IMR-90 (cell line): ENCODE measurements around the gene SUDS3. TPM values are rescaled to one million over a fixed set of nuclear protein-coding genes. Genes with fewer than 3 reads are reported as not detected.
A peak's percentile ranks its signal among the peaks of the same experiment; 100 is the strongest.

Experiments used
- ATAC-seq: fragments of 200-7000 bp; cut with Tn5 transposase; 2 replicates; pipeline ENCODE4 v1.9.1; 2020; ENCODE audit warnings: low read depth, mild to moderate bottlenecking, moderate library complexity
- BruUV-seq: library from RNA; stranded (reverse); fragments of 400-500 nt; replicated peaks from 2 replicates; lab custom pipeline; 2021; lab: Mats Ljungman, UMichigan
- CTCF ChIA-PET: fragments of 300-600 bp; formaldehyde crosslinking; extraction: SDS; loops from one replicate; lab custom pipeline; 2021; ENCODE audit warnings: antibody characterized with exemption; lab: Yijun Ruan, JAX
- POLR2A ChIA-PET: fragments of 300-600 bp; sonication (Branson Sonifier 250); formaldehyde crosslinking; loops from one replicate; lab custom pipeline; 2022; ENCODE audit warnings: antibody characterized with exemption; ENCODE audit not compliant: unreplicated experiment; lab: Charles Lee
- DNase-seq: peaks from one replicate; pipeline ENCODE4 v3.0.0; 2013
- H2AFZ ChIP-seq: replicated peaks from 2 replicates; pipeline ENCODE3; 2013; ENCODE audit warnings: low read length, mild to moderate bottlenecking; ENCODE audit not compliant: poor library complexity
- H2AK5ac ChIP-seq: 2 replicates; pipeline ENCODE4 v1.6.1; 2013; ENCODE audit warnings: low read depth, low read length, inconsistent platforms
- H2AK9ac ChIP-seq: replicated peaks from 2 replicates; pipeline ENCODE3; 2013; ENCODE audit warnings: mild to moderate bottlenecking, low read depth, low read length, moderate library complexity; ENCODE audit not compliant: poor library complexity
- H2BK120ac ChIP-seq: 2 replicates; pipeline ENCODE4 v1.6.1; 2013; ENCODE audit warnings: low read depth, low read length, inconsistent platforms
- H2BK15ac ChIP-seq: 3 replicates; pipeline ENCODE4 v1.6.1; 2013; ENCODE audit warnings: low read depth, low read length, inconsistent platforms
- H2BK20ac ChIP-seq: 2 replicates; pipeline ENCODE4 v1.6.1; 2013; ENCODE audit warnings: low read depth, mild to moderate bottlenecking, inconsistent platforms, low read length, moderate library complexity
- H2BK5ac ChIP-seq: 2 replicates; pipeline ENCODE4 v1.6.1; 2013; ENCODE audit warnings: mild to moderate bottlenecking, low read depth, low read length, inconsistent platforms; ENCODE audit not compliant: poor library complexity, severe bottlenecking
- H3K14ac ChIP-seq: replicated peaks from 2 replicates; pipeline ENCODE4 v1.6.1; 2013; ENCODE audit warnings: low read depth, low read length, inconsistent platforms
- H3K18ac ChIP-seq: 2 replicates; pipeline ENCODE4 v1.6.1; 2013; ENCODE audit warnings: low read depth, low read length, control low read depth
- H3K23ac ChIP-seq: 2 replicates; pipeline ENCODE4 v1.6.1; 2013; ENCODE audit warnings: low read depth, low read length, inconsistent platforms
- H3K27ac ChIP-seq: 2 replicates; pipeline ENCODE4 v1.5.1; 2013; ENCODE audit warnings: mild to moderate bottlenecking, control low read depth, low read length; ENCODE audit not compliant: insufficient read depth
- H3K27me3 ChIP-seq: 2 replicates; pipeline ENCODE4 v1.6.1; 2013; ENCODE audit warnings: low read length; ENCODE audit not compliant: control insufficient read depth, insufficient read depth
- H3K36me3 ChIP-seq: 2 replicates; pipeline ENCODE4 v1.6.1; 2013; ENCODE audit warnings: low read length, mixed read lengths; ENCODE audit not compliant: control insufficient read depth, insufficient read depth
- H3K4ac ChIP-seq: 2 replicates; pipeline ENCODE4 v1.6.1; 2013; ENCODE audit warnings: low read depth, low read length, inconsistent platforms
- H3K4me1 ChIP-seq: 2 replicates; pipeline ENCODE4 v1.6.1; 2013; ENCODE audit warnings: low read length, mixed read lengths; ENCODE audit not compliant: control insufficient read depth, insufficient read depth
- H3K4me2 ChIP-seq: 2 replicates; pipeline ENCODE4 v1.6.1; 2013; ENCODE audit warnings: low read depth, mild to moderate bottlenecking, control low read depth, low read length, moderate library complexity
- H3K4me3 ChIP-seq: 2 replicates; pipeline ENCODE4 v1.5.1; 2013; ENCODE audit warnings: low read depth, mild to moderate bottlenecking, control low read depth, low read length, moderate library complexity; ENCODE audit not compliant: insufficient read depth
- H3K56ac ChIP-seq: 2 replicates; pipeline ENCODE4 v1.6.1; 2013; ENCODE audit warnings: low read length, inconsistent platforms; ENCODE audit not compliant: insufficient read depth; ENCODE audit errors: extremely low read depth
- H3K79me1 ChIP-seq, 2 experiments: 2 replicates each; pipeline ENCODE4 v1.6.1; 2013; ENCODE audit warnings: low read length in 2 of 2, inconsistent platforms in 1 of 2, low read depth in 1 of 2
- H3K9ac ChIP-seq: 2 replicates; pipeline ENCODE4 v1.6.1; 2013; ENCODE audit warnings: low read depth, low read length, control low read depth
- H3K9me1 ChIP-seq: 2 replicates; pipeline ENCODE4 v1.6.1; 2013; ENCODE audit warnings: low read length, inconsistent platforms; ENCODE audit not compliant: insufficient read depth
- H3K9me3 ChIP-seq: 2 replicates; pipeline ENCODE4 v1.6.1; 2013; ENCODE audit warnings: low read length; ENCODE audit not compliant: control insufficient read depth, insufficient read depth
- H4K20me1 ChIP-seq: 2 replicates; pipeline ENCODE4 v1.6.1; 2013; ENCODE audit warnings: low read length, inconsistent platforms; ENCODE audit not compliant: insufficient read depth
- H4K5ac ChIP-seq: 2 replicates; pipeline ENCODE4 v1.6.1; 2013; ENCODE audit warnings: mild to moderate bottlenecking, low read depth, low read length, control low read depth
- H4K8ac ChIP-seq, 2 experiments: 2 replicates each; pipeline ENCODE4 v1.6.1; 2013; ENCODE audit warnings: low read depth in 2 of 2, low read length in 2 of 2, control low read depth in 1 of 2, inconsistent platforms in 1 of 2
- H4K91ac ChIP-seq: 2 replicates; pipeline ENCODE4 v1.6.1; 2013; ENCODE audit warnings: low read depth, low read length, inconsistent platforms; ENCODE audit not compliant: insufficient read depth
- CEBPB ChIP-seq: IDR thresholded peaks from 2 replicates; pipeline ENCODE4 v1.6.1; 2012; ENCODE audit warnings: low read depth, low read length, improper control_type of control experiment
- CHD1 ChIP-seq: IDR thresholded peaks from 2 replicates; pipeline ENCODE4 v1.6.1; 2012; ENCODE audit warnings: low read depth, low read length, improper control_type of control experiment
- FOS ChIP-seq: fragments of 150-350 bp; IDR thresholded peaks from 2 replicates; pipeline ENCODE4 v1.6.1; 2016; ENCODE audit warnings: low read depth, low read length
- MAZ ChIP-seq: IDR thresholded peaks from 2 replicates; pipeline ENCODE4 v1.6.1; 2012; ENCODE audit warnings: low read depth, mild to moderate bottlenecking, low read length, improper control_type of control experiment, moderate library complexity, borderline replicate concordance
- RFX5 ChIP-seq: IDR thresholded peaks from 2 replicates; pipeline ENCODE4 v1.8.0; 2012; ENCODE audit warnings: low read depth, mild to moderate bottlenecking, low read length, moderate library complexity
- SMC3 ChIP-seq: fragments of 150-350 bp; IDR thresholded peaks from 2 replicates; pipeline ENCODE4 v1.6.1; 2016; ENCODE audit warnings: low read depth, mild to moderate bottlenecking, antibody characterized with exemption, low read length, moderate library complexity
- WGBS, 2 experiments: methylation state at CpG; one replicate each; pipeline versions ENCODE4 v1.1.5 to v1.1.7; 2013; ENCODE audit warnings: missing lambda C conversion rate in 2 of 2; ENCODE audit not compliant: insufficient read length in 1 of 2; ENCODE audit errors: extremely low coverage in 2 of 2; 5-methylcytosine and 5-hydroxymethylcytosine counted together
- dilution Hi-C: fragments of 300-500 bp; cut with HindIII; formaldehyde crosslinking; loops from one replicate; pipeline ENCODE4 v1.14.3; 2018; ENCODE audit warnings: low sequenced_read_pairs; ENCODE audit not compliant: unreplicated experiment
- in situ Hi-C: fragments of 300-500 bp; cut with MboI; formaldehyde crosslinking; loops from 3 replicates; pipeline ENCODE4 v1.14.3; 2019; ENCODE audit warnings: low sequenced_read_pairs, inconsistent platforms, mixed read lengths
- intact Hi-C: fragments of 100-400 bp; cut with micrococcal nuclease; formaldehyde crosslinking; loops from 2 replicates; pipeline ENCODE4 v1.10.0; 2022
- polyA plus RNA-seq, 3 experiments: library from polyadenylated mRNA; depleted of rRNA; stranded (reverse); fragments of >200 nt; gene quantifications; 2 replicates each; pipeline ENCODE4 v1.2.3, GENCODE V29; 2012; ENCODE audit warnings: low replicate concordance in 1 of 3
- total RNA-seq: library from RNA; depleted of rRNA; stranded (reverse); fragments of >200 nt; gene quantifications from 2 replicates; pipeline ENCODE4 v1.2.3, GENCODE V29; 2012
- TF ChIP-seq, protein P1 (sequence below): fragments of 150-350 bp; IDR thresholded peaks from 2 replicates; pipeline ENCODE4 v1.6.1; 2017; ENCODE audit warnings: mild to moderate bottlenecking, antibody characterized with exemption, low read length, low read depth
- TF ChIP-seq, protein P2 (sequence below): conservative IDR thresholded peaks from 2 replicates; pipeline ENCODE4 v1.5.1; 2012; ENCODE audit warnings: mild to moderate bottlenecking, low read depth, low read length, improper control_type of control experiment

SUDS3 gene
- total and polyA plus RNA-seq, 2 of the 4 experiments (the other 2 are of a cell fraction): 13.4 to 13.8 TPM

DNA sequence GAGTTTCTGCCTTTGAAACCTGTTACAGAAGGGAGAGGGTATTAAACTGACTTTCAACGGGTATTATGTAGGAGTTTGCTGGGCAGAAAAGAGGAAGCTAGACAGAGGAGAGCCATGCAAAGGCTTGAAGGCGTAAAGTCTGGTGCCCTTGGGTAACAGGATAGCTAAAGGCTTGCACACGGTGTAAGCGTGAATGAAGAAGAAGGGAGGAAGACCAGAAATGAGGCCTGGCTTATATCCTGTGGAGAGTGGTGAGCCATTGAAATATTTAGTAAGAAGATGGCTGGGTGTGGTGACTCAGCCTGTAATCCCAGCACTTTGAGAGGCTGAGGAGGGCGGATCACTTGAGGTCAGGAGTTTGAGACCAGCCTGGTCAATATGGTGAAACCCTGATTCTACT lies 22.6 kb downstream of the SUDS3 start:
- WGBS, 2 experiments: 100% methylated on average over 3 of the region's 5 CpGs; no CpG with 5 or more reads in 1 of the 2 experiments
- no peaks in the 10 kb centered on the region for H3K27me3 ChIP-seq
- H3K14ac ChIP-seq: no peak overlapping the region
- POLR2A ChIA-PET: no interaction called here
- H3K18ac ChIP-seq: no peak overlapping the region
- intact Hi-C loops (no loop called here), dilution Hi-C loops (no loop called here), in situ Hi-C loops (loop anchor here (25.0 kb wide), 1 partner anchor 362 kb away; no protein-coding TSS in a partner anchor)
- CTCF ChIA-PET: no interaction called here
- H2BK15ac ChIP-seq: no peak overlapping the region
- no peak overlapping the region for H4K8ac ChIP-seq
- H3K9me3 ChIP-seq: no peaks in the 10 kb centered on the region
- no peak overlapping the region for H3K56ac ChIP-seq
- no peak overlapping the region for H2BK20ac ChIP-seq
- no peak overlapping the region for H4K91ac ChIP-seq
- H3K4me1 ChIP-seq: peaks cover 3% of the 10 kb centered on the region
- H3K27ac ChIP-seq: no peak overlapping the region
- H3K9me1 ChIP-seq: 0 out of 2 replicates have a peak, but pooled peaks cover 8% of the 10 kb centered on the region
- peaks cover 6 to 8% of the 10 kb centered on the region in 2 experiments; a peak in 2 of 4 replicates for H3K79me1 ChIP-seq
- peaks cover 34% of the 10 kb centered on the region for H3K36me3 ChIP-seq
- TF ChIP-seq RFX5: no peak
- TF ChIP-seq, protein P1, sequence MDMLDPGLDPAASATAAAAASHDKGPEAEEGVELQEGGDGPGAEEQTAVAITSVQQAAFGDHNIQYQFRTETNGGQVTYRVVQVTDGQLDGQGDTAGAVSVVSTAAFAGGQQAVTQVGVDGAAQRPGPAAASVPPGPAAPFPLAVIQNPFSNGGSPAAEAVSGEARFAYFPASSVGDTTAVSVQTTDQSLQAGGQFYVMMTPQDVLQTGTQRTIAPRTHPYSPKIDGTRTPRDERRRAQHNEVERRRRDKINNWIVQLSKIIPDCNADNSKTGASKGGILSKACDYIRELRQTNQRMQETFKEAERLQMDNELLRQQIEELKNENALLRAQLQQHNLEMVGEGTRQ: no peak
- TF ChIP-seq CEBPB: no peak
- TF ChIP-seq CHD1: no peak
- TF ChIP-seq, protein P2, sequence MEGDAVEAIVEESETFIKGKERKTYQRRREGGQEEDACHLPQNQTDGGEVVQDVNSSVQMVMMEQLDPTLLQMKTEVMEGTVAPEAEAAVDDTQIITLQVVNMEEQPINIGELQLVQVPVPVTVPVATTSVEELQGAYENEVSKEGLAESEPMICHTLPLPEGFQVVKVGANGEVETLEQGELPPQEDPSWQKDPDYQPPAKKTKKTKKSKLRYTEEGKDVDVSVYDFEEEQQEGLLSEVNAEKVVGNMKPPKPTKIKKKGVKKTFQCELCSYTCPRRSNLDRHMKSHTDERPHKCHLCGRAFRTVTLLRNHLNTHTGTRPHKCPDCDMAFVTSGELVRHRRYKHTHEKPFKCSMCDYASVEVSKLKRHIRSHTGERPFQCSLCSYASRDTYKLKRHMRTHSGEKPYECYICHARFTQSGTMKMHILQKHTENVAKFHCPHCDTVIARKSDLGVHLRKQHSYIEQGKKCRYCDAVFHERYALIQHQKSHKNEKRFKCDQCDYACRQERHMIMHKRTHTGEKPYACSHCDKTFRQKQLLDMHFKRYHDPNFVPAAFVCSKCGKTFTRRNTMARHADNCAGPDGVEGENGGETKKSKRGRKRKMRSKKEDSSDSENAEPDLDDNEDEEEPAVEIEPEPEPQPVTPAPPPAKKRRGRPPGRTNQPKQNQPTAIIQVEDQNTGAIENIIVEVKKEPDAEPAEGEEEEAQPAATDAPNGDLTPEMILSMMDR: no peak
- TF ChIP-seq FOS: no peak
- TF ChIP-seq SMC3: no peak
- no peak for TF ChIP-seq MAZ
- H2BK5ac ChIP-seq: no peak overlapping the region
- H3K9ac ChIP-seq: no peak overlapping the region
- DNase-seq (peak; percentile 17), ATAC-seq (peak; percentile 35; the same call in 1 of the 2 replicates)
- H2AFZ ChIP-seq: no peak overlapping the region
- BruUV-seq: no TSS peak
- no peak overlapping the region for H3K4me2 ChIP-seq
- no peak overlapping the region for H3K4me3 ChIP-seq
- no peak overlapping the region for H2AK5ac ChIP-seq
- H2AK9ac ChIP-seq: peak overlapping the region; percentile 56
- no peaks in the 10 kb centered on the region for H4K20me1 ChIP-seq
- H3K4ac ChIP-seq: no peak overlapping the region
- no peak overlapping the region for H3K23ac ChIP-seq
- H4K5ac ChIP-seq: no peak overlapping the region
- H2BK120ac ChIP-seq: no peak overlapping the region
